Activated naive CD4-positive, alpha-beta T cell treated with anti-CD3 and anti-CD28 coated beads, Interleukin-2, amount 50 U/mL, for 16 hours (primary cell): Measurements from ENCODE around the gene ZG16B.

Source experiments
- DNase-seq: peaks from one replicate; pipeline ENCODE4 v3.0.0-alpha.2; 2020

Gene ZG16B

DNA sequence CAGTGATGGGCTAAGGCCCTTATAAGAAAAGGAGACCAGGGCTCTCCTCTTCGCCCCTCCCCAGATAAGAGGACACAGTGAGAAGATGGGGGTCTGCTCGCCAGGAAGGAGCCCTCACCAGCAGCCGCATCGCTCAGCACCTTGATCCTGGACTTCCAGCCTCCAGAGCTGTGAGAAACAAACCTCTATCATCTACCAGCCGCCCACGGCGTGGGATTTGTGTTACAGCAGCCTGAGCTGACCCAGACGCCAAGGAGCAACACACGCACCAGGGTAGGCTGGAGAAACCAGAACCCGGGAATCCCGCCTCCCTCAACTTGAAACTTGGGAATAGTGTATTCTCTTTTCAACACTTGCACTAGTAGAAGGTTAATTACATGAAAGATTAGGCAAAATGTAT is 4.2 kb upstream of the ZG16B start:
- DNase-seq = no peak

- DNase-seq = no peak
These were observed 3.3 kb upstream of the ZG16B start for GRCh38 chr16:2826591-2827373.

DNA sequence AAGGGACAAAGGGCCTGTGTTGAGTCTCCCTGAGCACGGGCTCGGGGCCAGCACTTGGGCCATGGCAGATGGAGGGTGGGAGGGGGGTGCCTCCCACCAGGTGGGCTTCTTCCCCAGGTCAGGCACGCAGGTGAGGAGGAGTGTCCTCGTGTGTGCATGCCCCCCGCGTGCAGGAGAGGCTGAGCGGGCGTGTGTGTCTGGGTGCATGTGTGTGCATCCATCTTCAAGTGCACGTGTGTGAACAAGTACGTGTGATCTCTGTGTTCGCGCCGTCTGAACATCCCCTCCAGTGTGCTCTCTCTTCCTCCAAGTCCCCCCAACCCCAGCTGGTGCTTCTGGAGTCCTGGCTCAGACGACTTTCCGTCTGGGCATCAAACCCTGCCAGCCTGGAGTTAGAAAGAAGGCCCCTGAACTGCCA is 2.7 kb upstream of the ZG16B start:
- DNase-seq = no peak

DNA sequence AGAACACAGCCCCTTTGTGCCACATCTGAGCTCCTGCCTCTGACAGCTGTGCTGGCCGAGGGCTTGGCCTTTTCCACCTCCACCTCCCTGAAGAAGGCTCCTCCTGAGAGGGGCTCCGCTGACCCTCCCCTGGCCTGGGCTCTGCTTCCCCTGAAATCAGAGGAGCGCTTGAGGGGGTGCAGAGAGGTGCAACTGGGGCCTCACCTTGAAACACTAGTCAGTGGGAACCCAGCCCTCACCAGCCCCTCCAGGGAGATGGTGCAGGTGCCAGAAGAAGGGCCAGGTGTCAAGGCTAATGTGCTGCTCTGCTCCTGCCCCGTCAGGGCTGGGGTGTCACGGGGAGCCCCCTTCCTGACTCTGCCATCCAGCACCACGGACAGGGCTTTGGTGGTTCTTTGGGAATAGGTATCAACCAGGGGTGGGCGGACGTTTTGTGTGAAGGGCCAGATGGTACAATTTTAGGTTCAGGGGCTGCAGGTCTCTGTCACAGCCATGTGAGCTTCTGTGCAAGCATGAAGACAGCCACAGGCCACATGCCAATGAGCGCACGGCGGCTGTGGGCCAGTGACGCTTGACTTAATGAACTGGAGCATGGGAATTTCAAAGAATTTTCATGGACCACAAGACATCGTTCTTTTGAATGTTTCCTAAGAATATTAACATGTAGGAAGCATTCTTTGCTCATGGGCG is 2.1 kb upstream of the ZG16B start:
- DNase-seq = no peak

- DNase-seq = no peak
These were observed 1.6 kb upstream of the ZG16B start for GRCh38 chr16:2828521-2828840.

GRCh38 chr16:2828876-2829430 is 1.1 kb upstream of the ZG16B start:
- DNase-seq = no peak

- DNase-seq = no peak
These were observed 222 bp downstream of the ZG16B start for GRCh38 chr16:2830355-2830695.

DNA sequence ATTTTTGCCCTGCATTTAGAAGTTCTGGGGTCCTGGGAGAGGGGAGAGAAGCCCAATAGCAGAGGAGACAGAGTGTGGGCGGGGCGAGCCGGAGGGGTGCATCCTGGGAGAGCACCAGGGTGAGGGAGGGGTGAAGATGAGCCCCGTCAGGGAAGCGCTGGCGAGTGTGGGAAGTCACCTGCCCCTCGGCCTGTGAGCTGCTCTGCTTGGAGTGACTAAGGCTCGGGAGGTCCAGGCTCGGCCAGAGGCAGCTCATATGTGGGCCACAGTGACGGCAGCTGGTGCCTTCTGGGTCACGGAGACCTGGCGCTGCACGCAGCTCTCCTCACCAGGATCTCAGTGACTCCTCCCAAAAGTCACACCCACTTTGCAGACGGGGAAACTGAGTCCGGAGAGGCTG is 1.1 kb downstream of the ZG16B start:
- DNase-seq = no peak

GRCh38 chr16:2833776-2834175 is 3.7 kb downstream of the ZG16B start:
- DNase-seq = no peak

DNA sequence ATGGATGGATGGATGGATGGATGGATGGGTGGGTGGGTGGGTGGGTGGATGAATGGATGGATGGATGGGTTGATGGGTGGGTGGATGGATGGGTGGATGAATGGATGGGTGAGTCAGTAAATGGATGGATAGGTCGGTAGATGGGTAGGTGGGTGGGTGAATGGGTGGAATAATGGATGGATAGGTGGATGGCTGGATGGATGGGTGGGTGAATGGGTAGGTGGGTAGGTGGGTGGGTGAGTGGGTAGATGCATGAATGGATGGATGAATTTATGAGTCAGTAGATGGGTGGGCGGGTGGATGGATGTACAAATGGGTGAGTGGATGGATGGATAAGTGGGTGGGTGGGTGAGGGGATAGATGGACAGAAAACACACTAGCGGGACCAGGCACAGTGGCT is 4.9 kb downstream of the ZG16B start:
- DNase-seq = no peak

GRCh38 chr16:2835638-2836493 is 5.8 kb downstream of the ZG16B start:
- DNase-seq = no peak

GRCh38 chr16:2836646-2837508 is 6.8 kb downstream of the ZG16B start:
- DNase-seq = no peak

DNA sequence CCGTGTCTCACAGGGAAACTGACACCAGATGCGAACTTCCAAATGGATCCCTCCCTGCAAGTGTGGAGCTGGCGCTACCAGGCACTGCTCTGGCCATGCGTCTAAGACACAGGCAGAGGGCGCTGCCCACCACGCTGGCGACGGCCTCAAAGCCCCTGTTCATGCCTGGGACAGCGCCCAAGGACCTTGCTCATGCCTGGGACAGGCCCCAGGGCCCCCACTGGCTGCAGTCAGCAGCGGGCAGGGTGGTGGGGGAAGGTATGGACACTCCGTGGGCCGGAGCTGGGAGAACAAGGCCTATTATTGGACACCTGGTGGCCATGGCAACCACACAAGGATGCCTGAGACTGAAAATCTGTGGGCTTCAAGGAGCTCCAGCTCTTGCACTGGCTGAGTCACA is 8.8 kb downstream of the ZG16B start:
- peak; percentile 55 for DNase-seq

GRCh38 chr16:2839650-2840450 is 9.7 kb downstream of the ZG16B start:
- no peak for DNase-seq

GRCh38 chr16:2840914-2841313 is 10.8 kb downstream of the ZG16B start:
- no peak for DNase-seq

- DNase-seq = no peak
These were observed 11.7 kb downstream of the ZG16B start for GRCh38 chr16:2841606-2842339.

GRCh38 chr16:2842340-2843000 is 12.4 kb downstream of the ZG16B start:
- DNase-seq = peak; percentile 82

DNA sequence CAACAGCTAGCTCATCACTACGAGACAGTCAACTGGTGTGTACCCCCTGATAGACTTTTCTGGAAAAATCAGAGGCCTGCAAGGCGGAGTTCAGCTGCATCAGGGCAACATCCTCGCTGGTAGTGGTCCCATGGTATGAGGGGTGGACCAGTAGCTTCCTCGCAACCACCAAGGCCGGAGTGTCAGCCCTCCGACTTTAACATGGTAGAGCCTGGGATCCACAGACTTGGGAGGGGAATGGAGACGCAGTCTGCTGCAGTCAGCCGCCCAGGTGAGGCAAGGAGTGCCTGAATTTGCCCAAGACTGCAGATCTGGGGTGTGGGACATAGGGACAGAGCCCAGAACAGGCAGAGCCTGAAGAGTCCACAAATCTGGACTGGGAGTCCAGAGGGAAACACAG is 13.4 kb downstream of the ZG16B start:
- no peak for DNase-seq

- no peak for DNase-seq
These were observed 15.0 kb downstream of the ZG16B start for GRCh38 chr16:2845116-2845515.
